Midbrain (tissue), 1 donor: ENCODE data around the gene DERL3.

Source experiments
- DNase-seq: peaks from one replicate; lab custom pipeline; 2025; lab: John Stamatoyannopoulos, UW

Gene DERL3

DNA sequence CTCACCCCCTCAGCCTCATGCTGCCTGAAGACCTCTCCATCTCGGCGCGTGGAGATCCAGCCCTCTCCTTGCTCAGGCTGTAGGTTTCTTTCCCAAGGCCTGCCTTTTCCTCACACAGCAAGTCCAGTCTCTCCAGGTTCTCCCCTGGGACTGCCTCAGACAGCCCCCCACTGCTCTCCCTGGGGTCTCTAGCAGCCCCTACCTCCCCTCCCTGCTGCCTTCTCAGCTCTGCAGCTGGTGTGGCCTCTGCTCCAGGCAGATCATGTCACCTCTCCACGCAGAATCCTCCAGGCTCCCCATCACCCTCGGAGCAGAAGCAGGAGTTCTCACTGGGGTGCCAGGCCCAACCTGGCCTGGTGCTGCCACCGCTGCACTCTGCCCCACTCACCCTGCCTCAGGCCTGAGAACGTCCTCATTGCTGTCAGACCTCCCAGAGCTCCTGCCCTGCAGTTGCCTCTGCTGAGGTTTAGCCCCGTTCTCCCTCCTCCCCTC lies 36.9 kb downstream of the DERL3 start:
- DNase-seq, result no peak

DNA sequence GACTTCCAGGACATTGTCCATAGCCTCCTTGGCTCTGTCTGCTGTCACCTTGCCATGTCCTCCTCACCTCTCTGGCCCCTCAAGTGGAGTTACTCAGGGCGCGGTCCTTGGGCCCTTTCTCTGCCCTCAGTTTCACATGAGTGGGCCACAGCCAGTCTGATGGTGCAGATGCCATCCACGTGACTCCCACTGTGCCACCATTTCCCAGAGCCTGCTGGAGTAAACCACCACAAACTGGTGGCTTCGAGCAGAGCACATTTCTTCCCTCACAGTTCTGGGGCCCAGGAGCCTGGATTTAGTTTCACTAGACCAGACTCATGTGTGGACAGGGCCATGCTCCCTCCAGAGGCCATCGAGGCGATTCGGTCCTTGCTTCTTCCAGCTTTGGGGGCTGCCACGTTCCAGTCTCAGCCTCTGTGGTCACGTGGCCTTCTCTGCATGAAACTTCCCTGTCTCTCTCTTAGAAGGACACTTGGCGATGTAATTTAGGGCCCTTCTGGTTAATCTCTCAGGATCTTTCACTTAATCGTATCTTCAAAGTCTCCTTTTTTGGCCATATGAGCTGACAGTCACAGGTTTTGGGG lies 37.5 kb downstream of the DERL3 start:
- DNase-seq, result no peak

DNA sequence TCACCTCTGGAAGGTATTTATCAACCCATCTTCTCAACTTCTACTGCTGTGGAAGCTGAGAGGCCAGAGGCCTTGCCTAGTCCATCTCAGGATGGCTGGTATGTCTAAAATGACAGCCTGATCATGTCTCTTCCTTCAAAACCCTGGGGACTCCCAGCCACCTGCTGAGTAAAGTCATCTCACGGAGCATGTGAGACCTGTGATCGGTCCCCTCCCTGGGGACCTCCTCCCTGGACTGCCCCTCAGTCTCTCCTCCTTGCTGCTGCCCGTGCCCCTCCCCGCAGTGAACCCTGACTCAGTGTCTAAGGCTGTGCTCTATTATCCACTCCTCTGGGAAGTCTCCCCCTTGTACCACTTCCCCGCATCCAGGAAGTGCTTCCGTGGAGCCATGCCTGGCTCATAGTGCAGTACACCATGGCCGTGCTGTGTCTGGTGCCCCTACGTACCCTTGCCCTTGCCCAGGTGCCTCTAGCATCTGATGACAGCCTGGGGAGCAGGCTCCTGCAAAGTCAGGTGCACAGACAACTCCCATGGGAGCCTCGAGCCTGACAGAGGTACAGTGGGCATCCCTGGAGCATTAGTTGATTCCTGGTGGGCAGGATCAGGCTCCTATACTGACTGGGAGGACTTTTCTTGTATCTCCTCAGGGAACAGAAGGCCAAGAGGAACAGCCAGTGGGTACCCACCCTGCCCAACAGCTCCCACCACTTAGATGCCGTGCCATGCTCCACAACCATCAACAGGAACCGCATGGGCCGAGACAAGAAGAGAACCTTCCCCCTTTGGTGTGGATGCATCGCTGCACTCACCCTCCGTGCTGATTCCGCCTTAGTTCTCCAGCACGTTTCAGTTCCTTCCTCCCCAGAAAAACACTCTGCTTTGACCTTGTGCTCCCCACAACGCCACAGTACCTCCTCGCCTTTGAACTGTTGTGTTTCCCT lies 38.2 kb downstream of the DERL3 start:
- DNase-seq, result no peak

DNA sequence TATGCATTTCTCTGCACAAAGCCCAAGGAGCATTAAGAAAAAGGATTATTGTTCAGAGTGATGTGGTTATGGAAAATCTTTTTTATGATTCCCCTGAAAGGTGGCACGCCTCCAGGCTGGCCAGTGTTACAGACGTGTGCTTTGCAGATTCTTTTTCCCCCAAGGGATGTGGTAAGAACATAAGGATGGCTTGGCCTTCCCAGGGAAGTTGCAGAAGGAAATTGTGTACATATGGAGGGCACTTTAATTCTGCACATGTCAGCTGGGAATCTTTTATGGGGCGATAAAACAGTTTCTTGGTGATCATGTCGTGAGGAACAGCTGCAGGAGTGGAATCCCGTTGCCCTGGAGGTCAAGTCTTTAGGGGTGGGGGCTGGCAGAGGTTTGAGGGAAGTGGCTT lies 42.3 kb downstream of the DERL3 start:
- no peak for DNase-seq

DNA sequence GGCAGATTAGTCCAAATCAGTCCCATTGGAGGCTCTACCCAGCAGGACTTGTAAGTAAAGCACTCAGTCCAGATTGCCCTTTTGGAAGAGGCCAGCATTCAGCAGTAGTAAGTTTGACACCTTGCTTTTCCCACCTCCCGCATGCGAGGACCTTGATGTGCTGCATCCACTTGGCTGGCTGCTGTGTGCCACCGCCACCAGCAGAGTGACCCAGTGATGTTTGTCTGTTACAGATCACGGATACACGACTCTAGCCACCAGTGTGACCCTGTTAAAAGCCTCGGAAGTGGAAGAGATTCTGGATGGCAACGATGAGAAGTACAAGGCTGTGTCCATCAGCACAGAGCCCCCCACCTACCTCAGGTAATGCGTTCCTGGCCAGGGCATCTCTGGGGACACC lies 45.5 kb downstream of the DERL3 start:
- no peak for DNase-seq

DNA sequence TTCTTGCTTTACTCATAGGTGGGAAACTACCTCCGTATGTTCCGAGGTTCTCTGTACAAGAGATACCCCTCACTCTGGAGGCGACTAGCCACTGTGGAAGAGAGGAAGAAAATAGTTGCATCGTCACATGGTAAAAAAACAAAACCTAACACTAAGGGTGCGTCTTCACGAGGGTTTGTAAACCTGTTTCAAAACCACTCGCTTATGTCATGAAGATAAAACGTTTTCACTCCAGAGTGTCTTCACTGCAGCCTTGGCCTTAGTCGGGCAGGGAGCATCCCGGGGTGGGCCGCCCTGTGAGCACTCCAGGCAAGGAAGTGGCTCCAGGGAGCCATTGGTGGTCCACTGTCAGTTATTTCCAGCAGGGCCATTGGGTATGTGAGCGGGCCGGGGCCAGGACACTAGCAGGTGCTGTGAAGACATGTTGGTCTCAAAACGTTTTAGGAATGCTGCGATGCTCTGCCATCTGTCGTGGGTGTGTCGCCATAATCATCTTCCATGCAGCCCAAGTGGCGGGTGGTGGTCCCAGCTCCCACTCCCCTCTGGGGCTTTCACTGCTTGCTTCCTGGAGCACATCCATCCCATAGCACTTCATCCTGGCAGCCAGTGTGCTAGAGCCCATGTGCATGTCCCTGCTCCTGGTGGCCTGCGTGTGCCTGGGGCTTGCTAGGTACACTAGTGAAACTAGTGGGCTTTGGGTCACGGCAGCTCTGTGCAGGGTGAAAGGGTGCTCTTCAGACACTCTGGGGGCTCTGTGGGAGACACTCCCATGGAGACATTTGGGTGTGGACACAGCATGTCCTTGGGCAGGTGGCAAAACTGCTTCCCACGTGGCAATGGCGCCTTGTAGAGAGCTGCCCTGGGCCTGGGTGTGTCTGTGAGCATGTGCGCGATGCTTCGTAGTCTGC lies 46.8 kb downstream of the DERL3 start:
- no peak for DNase-seq

DNA sequence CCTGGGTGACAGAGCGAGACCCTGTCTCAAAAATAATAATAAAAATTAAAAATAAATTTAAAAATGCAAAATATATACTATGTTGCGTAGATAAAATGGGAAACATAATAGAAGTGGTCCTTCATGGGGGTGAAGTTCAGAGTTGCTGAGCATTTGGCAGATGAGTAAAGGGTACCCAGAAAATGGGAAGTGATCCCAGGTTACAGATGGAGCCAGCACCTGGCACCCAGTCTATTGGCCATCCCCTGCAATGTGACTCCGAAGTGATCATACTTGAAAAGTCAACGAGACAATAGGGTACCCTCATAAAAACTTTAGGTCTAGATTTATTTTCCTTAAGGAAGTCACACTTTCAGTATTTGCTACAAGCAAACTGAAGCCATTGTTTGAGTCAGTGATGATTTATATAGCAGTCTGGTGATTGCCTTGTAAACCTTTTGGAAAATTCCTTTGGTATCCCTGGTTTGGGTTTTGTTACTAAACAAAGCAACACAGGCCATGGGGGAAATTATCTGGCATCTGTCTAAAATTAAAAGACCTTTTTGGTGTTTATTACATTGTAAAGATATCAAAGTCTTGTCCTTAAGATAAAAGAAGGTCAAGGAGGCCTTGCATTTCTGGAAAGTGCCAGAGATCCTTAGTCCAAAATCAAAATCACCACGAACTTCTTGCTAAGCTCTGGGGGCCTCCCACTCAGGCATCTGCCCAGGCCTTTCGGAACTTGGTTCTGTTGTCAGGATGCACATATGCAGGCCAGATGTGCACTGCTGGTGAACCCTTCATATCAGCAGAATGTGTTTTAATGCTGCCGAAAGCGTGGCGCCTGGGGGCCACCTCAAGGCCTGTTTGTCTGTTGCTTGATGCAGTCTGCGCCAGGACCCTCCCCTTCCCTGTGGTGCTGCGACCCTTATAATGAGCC lies 47.7 kb downstream of the DERL3 start:
- DNase-seq, result no peak

DNA sequence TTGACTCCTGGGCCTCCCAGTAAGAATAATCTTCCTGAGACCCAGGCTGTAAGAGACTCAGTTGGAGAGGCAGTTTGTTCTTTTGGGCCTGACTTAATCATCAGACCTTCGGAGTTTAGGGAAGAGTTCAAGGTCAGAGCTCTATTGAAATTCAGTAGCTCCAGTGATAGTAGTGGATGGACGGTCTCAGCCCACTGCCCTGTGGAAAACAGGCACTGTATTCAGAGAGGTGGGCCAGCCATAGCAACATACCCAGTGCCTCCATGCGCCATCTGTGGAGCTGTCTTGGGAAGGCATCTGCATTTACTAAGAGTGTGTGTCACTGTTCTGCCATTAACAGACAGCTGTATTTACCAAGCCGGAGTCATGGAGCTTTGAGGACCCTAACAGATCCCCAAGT lies 49.2 kb downstream of the DERL3 start:
- DNase-seq, result peak; percentile 9

DNA sequence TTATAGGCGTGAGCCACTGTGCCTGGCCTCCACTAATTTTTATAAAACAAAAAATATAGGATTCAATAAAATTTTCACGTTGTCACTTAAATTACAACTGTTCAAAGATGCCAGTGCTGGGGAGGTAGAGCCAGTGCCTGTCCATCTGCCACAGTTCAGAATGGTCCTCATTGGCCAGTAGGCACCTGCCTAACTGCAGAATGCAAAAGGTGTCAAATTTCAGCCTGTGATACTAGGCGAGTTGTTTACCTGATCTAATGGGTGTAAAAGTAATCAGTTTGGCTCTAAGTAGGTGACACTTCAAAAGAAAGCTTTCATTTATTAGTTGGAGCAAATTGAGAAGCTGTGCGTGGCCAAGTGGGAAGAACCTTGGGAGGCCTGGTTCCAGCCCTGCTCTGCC lies 49.7 kb downstream of the DERL3 start:
- no peak for DNase-seq

DNA sequence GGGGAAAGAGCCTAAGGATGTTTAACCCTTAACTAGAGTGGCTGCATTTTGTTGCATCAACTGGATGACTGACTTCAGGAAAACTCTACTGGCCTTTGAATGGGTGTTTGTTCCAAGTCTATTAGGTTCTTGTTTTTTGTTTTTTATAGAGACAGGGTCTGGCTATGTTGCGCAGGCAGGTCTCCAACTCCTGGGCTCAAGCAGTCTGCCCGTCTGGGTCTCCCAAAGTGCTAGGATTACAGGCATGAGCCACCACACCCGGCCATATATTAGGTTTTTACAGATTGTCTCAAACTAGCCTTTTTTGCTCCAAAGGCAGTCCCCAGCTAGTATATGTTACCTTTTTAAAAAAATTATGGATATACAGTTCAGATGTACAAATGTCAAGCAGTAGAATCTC lies 50.9 kb downstream of the DERL3 start:
- no peak for DNase-seq

DNA sequence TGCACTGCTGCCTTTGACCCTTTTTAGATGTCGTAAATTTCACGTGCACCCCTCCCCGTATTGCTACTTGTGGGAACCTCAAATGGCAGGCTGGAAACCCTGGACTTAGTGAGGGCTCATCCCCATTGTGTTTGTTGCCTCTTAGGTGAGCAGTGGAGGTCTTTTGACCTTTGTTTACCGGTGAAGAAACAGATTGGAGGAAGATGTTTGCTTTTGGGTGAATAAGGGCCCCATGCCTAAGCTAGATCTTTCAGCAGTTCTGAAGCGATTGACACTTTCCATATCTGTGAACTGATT lies 51.3 kb downstream of the DERL3 start:
- no peak for DNase-seq

DNA sequence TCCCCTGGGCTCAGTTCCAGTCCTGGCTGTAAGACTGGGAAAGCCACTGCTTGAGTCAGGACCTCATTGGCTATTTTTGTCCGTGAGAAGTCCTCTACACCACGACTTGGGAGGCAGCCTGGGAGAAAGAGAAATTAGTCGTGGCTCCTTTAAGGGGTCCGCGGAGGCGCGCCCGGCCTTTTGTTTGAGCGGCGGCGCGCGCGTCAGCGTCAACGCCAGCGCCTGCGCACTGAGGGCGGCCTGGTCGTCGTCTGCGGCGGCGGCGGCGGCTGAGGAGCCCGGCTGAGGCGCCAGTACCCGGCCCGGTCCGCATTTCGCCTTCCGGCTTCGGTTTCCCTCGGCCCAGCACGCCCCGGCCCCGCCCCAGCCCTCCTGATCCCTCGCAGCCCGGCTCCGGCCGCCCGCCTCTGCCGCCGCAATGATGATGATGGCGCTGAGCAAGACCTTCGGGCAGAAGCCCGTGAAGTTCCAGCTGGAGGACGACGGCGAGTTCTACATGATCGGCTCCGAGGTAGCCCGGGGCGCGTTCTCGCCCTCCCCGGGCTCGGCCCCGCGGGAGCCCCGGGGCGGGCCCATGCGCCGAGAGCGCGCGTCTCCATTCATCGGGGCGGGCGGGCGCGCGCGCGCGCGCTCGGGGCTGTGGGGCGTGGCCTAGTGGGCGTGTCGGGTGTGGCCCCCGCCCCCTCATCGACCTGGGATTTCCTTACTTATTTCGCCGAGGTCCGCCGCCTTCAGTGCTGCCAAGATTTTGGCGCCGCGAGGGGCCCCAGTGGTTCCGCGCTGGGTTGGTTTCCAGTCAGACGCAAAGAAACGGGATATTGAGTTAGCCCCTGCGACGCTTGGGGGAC lies 51.8 kb downstream of the DERL3 start, which contains the start of gene SMARCB1:
TSS of gene SMARCB1 (plus strand) at position 215 of the 848 bp plus-strand sequence. CDS start at position 419, 204 bp downstream.
- DNase-seq, result peak; percentile 88

DNA sequence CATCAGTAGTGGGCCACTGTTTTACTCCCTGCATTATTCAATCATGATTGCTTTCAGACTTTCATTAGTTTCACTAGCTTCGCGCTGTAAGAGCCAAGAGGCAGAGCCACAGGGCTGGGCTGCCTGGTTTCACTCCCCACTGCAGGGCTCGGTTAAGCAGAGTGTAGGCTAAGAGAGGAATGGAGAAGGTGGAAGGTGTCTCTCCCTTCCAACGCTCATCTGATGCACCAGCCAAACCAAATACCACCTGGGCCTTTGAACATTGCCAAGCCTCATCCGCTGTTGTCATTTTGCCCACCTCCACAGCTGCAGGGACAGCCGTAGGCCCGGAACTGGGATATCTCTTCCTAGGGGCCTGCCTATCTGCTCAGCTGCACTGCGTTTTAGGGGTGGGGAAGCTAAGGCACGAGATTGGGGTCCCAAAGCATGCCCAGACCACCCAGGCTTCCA lies 52.5 kb downstream of the DERL3 start:
- no peak for DNase-seq
